ENCODE data around the gene PROK2.

Gene PROK2, protein sequence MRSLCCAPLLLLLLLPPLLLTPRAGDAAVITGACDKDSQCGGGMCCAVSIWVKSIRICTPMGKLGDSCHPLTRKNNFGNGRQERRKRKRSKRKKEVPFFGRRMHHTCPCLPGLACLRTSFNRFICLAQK

GRCh38 chr3:71784914-71785531 lies at the start of gene PROK2:
PROK2 (minus strand) TSS chr3:71785148; CDS start chr3:71785052, 96 bp downstream.
- in situ Hi-C loops (cut with MboI; ENCODE audit: low sequenced_read_pairs) = no loop called here

GRCh38 chr3:71831599-71831998 lies 46.7 kb upstream of the PROK2 start:
- in situ Hi-C loops (cut with MboI; ENCODE audit: low sequenced_read_pairs) = no loop called here

DNA sequence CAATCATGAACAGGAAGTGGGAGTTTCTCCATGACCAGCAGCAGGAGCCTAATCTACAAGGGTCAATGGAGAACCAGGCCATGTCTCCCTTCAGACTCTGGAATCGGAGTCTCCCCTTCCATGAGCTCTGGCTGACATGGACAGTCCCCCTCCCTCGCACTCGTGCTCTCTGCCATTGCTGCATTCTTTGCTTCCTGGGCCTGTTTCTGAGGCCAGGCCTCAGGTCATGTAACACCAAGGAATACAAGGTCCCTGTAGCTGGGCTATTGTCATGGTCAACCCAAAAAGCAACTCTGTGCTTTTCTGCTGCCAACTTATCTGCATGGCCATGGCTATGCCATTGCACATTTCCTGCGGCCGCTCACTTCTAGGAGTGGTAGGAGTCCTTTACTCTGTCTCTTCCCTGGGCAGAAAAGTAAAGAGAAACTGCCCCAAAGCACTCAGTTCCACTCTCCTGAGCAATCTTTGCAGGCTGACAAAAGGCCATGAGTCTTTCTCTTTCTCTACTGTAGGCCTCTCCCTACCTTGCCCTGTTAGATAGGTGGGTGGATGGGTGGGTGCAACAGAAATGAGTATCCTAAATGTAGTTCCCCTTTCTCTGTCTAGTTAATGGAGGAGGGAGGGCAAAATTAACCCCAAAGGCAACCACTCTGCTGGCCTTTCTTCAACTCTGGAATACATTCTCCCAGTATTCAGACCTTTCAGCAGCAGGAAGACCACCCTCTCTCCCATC lies 40.8 kb upstream of the PROK2 start:
- in situ Hi-C loops (cut with MboI; ENCODE audit: low sequenced_read_pairs) = no loop called here

- in situ Hi-C loops (cut with MboI; ENCODE audit: low sequenced_read_pairs) = no loop called here
Measured at GRCh38 chr3:71821116-71821515, 36.2 kb upstream of the PROK2 start.

- in situ Hi-C loops (cut with MboI; ENCODE audit: low sequenced_read_pairs) = no loop called here
Measured at GRCh38 chr3:71817262-71817661, 32.3 kb upstream of the PROK2 start.

- in situ Hi-C loops (cut with MboI; ENCODE audit: low sequenced_read_pairs) = no loop called here
Measured at GRCh38 chr3:71816767-71817156, 31.8 kb upstream of the PROK2 start.

GRCh38 chr3:71815340-71816067 lies 30.6 kb upstream of the PROK2 start:
- in situ Hi-C loops (cut with MboI; ENCODE audit: low sequenced_read_pairs) = no loop called here

DNA sequence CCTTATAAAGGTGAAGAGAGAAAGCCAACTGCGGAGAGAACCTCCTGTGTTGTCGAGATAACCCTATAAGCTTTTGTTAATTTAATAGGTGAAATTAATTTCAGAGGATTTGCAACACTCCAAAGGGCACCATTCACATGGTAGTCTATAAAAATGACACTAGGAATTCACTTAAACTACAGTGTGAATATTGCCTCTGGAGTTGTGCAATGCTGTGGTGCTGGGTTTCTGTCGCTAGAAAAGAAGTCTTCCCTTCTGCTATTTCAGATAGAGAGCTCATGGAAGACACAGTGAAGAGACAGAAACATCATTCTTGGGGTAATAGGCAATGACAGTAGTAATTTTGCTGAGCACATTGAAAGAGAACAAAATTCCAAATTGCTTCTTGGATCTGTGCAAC lies 28.8 kb upstream of the PROK2 start:
- in situ Hi-C loops (cut with MboI; ENCODE audit: low sequenced_read_pairs) = no loop called here

DNA sequence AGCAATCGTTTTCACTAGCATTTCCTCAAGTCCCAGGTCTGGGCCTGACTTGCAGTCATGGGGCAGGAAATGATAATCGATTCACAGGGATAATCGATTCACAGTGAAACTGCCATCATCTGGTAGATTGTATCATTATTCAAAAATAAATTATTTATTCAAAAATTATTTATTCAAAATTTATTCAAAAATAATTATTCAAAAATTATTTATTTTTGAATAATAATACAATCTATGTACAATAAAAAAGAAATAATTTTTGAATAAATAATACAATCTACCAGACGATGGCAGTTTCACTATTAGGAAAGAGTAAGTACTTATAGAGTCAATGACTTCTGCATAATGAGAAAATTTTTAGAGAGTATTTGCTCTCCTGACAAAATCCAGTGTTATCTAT lies 28.1 kb upstream of the PROK2 start:
- in situ Hi-C loops (cut with MboI; ENCODE audit: low sequenced_read_pairs) = no loop called here

GRCh38 chr3:71810056-71810455 lies 25.1 kb upstream of the PROK2 start:
- in situ Hi-C loops (cut with MboI; ENCODE audit: low sequenced_read_pairs) = no loop called here

- in situ Hi-C loops (cut with MboI; ENCODE audit: low sequenced_read_pairs) = no loop called here
Measured at GRCh38 chr3:71809321-71810026, 24.5 kb upstream of the PROK2 start.

DNA sequence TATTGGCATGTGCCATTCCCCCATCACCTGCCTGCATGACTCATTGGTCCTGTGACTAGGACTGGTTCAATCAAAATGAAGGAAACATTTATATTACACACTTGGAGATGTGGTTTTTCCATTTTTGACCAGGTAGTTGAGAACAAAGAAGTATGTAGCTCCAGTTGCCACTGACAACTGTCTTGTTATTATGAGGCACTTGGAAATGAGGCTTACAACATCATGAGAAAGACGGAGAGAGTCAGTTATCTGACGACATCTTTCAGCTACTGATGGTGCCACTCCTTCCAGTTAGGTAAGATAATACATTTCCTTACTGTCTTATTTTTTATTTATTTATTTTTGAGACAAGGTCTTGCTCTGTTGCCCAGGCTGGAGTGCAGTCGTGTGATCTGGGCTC lies 21.8 kb upstream of the PROK2 start:
- in situ Hi-C loops (cut with MboI; ENCODE audit: low sequenced_read_pairs) = no loop called here

DNA sequence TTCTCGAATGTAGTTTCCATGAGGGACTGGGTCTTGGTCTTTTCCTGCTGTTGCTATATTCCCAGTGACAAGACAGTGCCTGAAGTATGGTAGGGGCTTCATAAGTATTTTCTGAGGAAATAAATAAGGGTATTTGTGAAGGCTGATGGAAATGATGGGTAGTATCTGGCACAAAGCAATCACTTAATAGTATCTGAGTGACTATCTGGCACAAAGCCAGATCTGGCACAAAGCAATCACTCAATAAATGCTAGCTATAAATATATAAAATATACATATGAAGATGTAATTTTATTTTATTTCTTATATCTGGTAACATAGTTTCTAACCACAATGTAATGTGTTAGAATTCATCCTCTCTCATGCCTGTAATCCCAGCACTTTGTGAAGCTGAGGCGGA lies 20.7 kb upstream of the PROK2 start:
- in situ Hi-C loops (cut with MboI; ENCODE audit: low sequenced_read_pairs) = no loop called here

- in situ Hi-C loops (cut with MboI; ENCODE audit: low sequenced_read_pairs) = no loop called here
Measured at GRCh38 chr3:71805199-71805598, 20.3 kb upstream of the PROK2 start.

- in situ Hi-C loops (cut with MboI; ENCODE audit: low sequenced_read_pairs) = no loop called here
Measured at GRCh38 chr3:71803248-71803647, 18.3 kb upstream of the PROK2 start.

GRCh38 chr3:71801986-71802385 lies 17.0 kb upstream of the PROK2 start:
- in situ Hi-C loops (cut with MboI; ENCODE audit: low sequenced_read_pairs) = no loop called here

GRCh38 chr3:71800023-71800422 lies 15.1 kb upstream of the PROK2 start:
- in situ Hi-C loops (cut with MboI; ENCODE audit: low sequenced_read_pairs) = no loop called here

- in situ Hi-C loops (cut with MboI; ENCODE audit: low sequenced_read_pairs) = no loop called here
Measured at GRCh38 chr3:71797455-71797854, 12.5 kb upstream of the PROK2 start.

DNA sequence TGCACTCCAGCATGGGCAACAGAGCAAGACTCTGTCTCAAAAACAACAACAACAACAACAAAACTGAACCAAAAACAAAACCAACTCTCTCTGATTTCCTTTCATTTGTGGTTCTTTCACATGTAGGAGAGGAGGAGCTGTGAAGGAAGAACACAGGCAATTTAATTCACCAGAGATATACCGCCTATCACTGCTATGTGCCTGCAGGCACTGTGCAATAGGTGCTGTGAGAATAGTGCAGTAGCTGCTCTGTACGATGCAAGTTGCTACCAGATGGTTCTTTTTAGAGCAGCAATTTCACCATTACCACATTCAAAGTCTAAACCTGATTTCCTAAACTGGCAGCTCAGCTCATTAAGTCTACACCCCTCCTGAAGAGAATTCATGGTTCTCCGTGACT lies 11.3 kb upstream of the PROK2 start:
- in situ Hi-C loops (cut with MboI; ENCODE audit: low sequenced_read_pairs) = no loop called here

DNA sequence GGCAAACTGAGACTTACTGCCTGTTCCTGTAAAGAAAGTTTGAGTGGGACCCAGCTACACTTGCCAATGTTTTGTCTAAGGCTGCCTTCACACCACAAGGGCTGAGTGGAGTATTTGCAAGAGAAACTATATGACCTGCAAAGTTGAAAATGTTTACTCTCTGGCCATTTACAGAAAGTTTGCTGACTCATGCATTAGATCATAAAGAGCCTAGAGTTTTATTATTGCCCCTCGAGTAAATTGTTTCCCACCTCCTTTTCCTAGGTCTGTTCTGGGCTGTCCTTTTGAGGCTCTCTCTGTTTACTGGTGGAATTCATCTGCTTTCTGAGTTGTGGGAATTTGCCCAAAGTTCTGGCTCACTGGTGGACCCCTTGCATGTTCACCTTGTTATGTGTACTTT lies 6.7 kb upstream of the PROK2 start:
- in situ Hi-C loops (cut with MboI; ENCODE audit: low sequenced_read_pairs) = no loop called here

GRCh38 chr3:71789922-71790321 lies 5.0 kb upstream of the PROK2 start:
- in situ Hi-C loops (cut with MboI; ENCODE audit: low sequenced_read_pairs) = no loop called here

Measured in HL-60/S4 treated with retinoic acid at 250 ng/mL for 4 days and 3 days (cell line).